ENCODE results near the gene UTP11. TPM values are rescaled to one million over a fixed set of nuclear protein-coding genes. Genes with fewer than 3 reads are reported as not detected.
"Not testable (repeated sequence)": the region's sequence is repeated elsewhere in the genome, so short reads cannot be mapped to it uniquely, and the experiment has no call there.

UTP11 gene
- total and polyA plus RNA-seq, 2 donors (not counting 3 experiments of a cell fraction or from before 2014, with no cell fraction given), result 20.1 to 54.1 TPM

DNA sequence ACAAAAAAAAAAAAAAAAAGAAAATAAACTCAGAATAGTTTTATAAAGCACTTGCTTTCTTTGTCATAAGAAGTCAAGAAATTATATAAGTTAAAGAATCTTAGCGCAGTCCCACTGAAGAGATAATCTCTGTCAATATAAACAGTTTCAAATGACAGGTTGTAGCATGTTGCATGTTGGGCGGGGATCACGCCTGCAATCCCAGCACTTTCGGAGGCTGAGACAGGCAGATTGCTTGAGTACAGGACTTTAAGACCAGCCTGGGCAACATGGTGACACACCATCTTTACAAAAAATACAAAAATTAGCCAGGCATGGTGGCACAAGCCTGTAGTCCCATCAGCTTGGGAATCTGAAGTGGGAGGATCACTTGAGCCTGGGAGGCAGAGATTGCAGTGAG is 47.2 kb upstream of the UTP11 start:
- no peak overlapping the region for H2AFZ ChIP-seq (ENCODE audit: low read depth, low read length)
- no peaks in the 10 kb centered on the region for H3K27me3 ChIP-seq (ENCODE audit: control insufficient read depth in 2 of 2, insufficient read depth in 2 of 2, low read length in 2 of 2)
- H4K20me1 ChIP-seq (replicated peaks; ENCODE audit: control insufficient read depth, extremely low read depth, insufficient read depth, low read length), result no peaks in the 10 kb centered on the region
- POLR2A ChIA-PET, result no interaction called here
- no peak for DNase-seq (ENCODE audit: low read depth, low spot score)
- no peaks in the 10 kb centered on the region for H3K4me1 ChIP-seq (ENCODE audit: control insufficient read depth, extremely low read depth, insufficient read depth, low read length)
- peaks cover 17 to 21% of the 10 kb centered on the region in 2 experiments for H3K36me3 ChIP-seq (ENCODE audit: control insufficient read depth in 2 of 2, extremely low read depth in 1 of 2, insufficient read depth in 2 of 2, low read length in 2 of 2)
- no TSS peak for BruUV-seq (replicated peaks)
- no peaks in the 10 kb centered on the region for H3K9me3 ChIP-seq (replicated peaks; ENCODE audit: control insufficient read depth, insufficient read depth, low read length)
- no peak overlapping the region for H3K4me3 ChIP-seq (replicated peaks in 1 of 3; ENCODE audit: insufficient read depth in 1 of 3, low read depth in 1 of 3, low read length in 3 of 3)
- TF ChIP-seq FOS (IDR thresholded peaks at IDR 0.05; ENCODE audit: borderline replicate concordance, insufficient read depth, low read length), result no peak
- TF ChIP-seq, protein P1, sequence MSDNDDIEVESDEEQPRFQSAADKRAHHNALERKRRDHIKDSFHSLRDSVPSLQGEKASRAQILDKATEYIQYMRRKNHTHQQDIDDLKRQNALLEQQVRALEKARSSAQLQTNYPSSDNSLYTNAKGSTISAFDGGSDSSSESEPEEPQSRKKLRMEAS (IDR thresholded peaks at IDR 0.05; ENCODE audit: insufficient read depth, insufficient read length), result no peak
- TF ChIP-seq, protein P2, sequence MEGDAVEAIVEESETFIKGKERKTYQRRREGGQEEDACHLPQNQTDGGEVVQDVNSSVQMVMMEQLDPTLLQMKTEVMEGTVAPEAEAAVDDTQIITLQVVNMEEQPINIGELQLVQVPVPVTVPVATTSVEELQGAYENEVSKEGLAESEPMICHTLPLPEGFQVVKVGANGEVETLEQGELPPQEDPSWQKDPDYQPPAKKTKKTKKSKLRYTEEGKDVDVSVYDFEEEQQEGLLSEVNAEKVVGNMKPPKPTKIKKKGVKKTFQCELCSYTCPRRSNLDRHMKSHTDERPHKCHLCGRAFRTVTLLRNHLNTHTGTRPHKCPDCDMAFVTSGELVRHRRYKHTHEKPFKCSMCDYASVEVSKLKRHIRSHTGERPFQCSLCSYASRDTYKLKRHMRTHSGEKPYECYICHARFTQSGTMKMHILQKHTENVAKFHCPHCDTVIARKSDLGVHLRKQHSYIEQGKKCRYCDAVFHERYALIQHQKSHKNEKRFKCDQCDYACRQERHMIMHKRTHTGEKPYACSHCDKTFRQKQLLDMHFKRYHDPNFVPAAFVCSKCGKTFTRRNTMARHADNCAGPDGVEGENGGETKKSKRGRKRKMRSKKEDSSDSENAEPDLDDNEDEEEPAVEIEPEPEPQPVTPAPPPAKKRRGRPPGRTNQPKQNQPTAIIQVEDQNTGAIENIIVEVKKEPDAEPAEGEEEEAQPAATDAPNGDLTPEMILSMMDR (IDR thresholded peaks at IDR 0.05; ENCODE audit: extremely low read depth in 1 of 2, insufficient read depth in 1 of 2, low read depth in 1 of 2, low read length in 2 of 2), result no peak
- TF ChIP-seq JUN (IDR thresholded peaks at IDR 0.05; ENCODE audit: borderline replicate concordance, insufficient read depth, insufficient read length, low read depth), result no peak
- TF ChIP-seq MYC (IDR thresholded peaks at IDR 0.05; ENCODE audit: low read depth, low read length), result no peak
- no peak for TF ChIP-seq POLR2A (IDR thresholded peaks at IDR 0.05; ENCODE audit: low read depth, low read length)
- TF ChIP-seq POLR2AphosphoS5 (IDR thresholded peaks at IDR 0.05; ENCODE audit: insufficient read depth, low read depth, low read length), result no peak
- no peak for TF ChIP-seq EZH2 (IDR thresholded peaks at IDR 0.05; ENCODE audit: borderline replicate concordance, low read depth, low read length, severe bottlenecking)
- no peak for TF ChIP-seq GATA2 (IDR thresholded peaks at IDR 0.05; ENCODE audit: insufficient read depth, insufficient read length, low read depth, low read length)
- H3K27ac ChIP-seq (ENCODE audit: insufficient read depth, low read depth, low read length), result no peak overlapping the region
- H3K79me2 ChIP-seq (ENCODE audit: control insufficient read depth, insufficient read depth, low read length), result no peaks in the 10 kb centered on the region
- CTCF ChIA-PET, result no interaction called here
- H3K9ac ChIP-seq (replicated peaks; ENCODE audit: extremely low read depth, insufficient read depth, low read length), result no peak overlapping the region
- FAIRE-seq, result no peak
- intact Hi-C loops (cut with micrococcal nuclease), result no loop called here
- H3K9me1 ChIP-seq (replicated peaks; ENCODE audit: control insufficient read depth, extremely low read depth, insufficient read depth, low read length), result no peaks in the 10 kb centered on the region
- no peak overlapping the region for H3K4me2 ChIP-seq (ENCODE audit: insufficient read depth, low read length)
- dilution Hi-C loops (cut with MboI; ENCODE audit: extremely low pct_ligation_motif_present, low sequenced_read_pairs), result no loop called here

DNA sequence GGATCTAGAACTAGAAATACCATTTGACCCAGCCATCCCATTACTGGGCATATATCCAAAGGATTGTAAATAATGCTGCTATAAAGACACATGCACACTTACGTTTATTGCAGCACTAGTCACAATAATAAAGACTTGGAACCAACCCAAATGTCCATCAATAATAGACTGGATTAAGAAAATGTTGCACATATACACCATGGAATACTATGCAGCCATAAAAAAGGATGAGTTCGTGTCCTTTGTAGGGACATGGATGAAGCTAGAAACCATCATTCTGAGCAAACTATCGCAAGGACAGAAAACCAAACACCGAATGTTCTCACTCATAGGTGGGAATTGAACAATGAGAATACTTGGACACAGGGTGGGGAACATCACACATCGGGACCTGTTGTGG is 38.9 kb upstream of the UTP11 start:
- H4K20me1 ChIP-seq (replicated peaks; ENCODE audit: control insufficient read depth, extremely low read depth, insufficient read depth, low read length); dilution Hi-C loops (cut with MboI; ENCODE audit: extremely low pct_ligation_motif_present, low sequenced_read_pairs); intact Hi-C loops (cut with micrococcal nuclease); H3K4me1 ChIP-seq (ENCODE audit: control insufficient read depth, extremely low read depth, insufficient read depth, low read length); H2AFZ ChIP-seq (ENCODE audit: low read depth, low read length); H3K9me3 ChIP-seq (replicated peaks; ENCODE audit: control insufficient read depth, insufficient read depth, low read length); POLR2A ChIA-PET; H3K27me3 ChIP-seq (ENCODE audit: control insufficient read depth in 2 of 2, insufficient read depth in 2 of 2, low read length in 2 of 2); FAIRE-seq; CTCF ChIA-PET; H3K27ac ChIP-seq (ENCODE audit: insufficient read depth, low read depth, low read length); H3K9ac ChIP-seq (replicated peaks; ENCODE audit: extremely low read depth, insufficient read depth, low read length); H3K4me2 ChIP-seq (ENCODE audit: insufficient read depth, low read length); H3K79me2 ChIP-seq (ENCODE audit: control insufficient read depth, insufficient read depth, low read length); DNase-seq (ENCODE audit: low read depth, low spot score); H3K9me1 ChIP-seq (replicated peaks; ENCODE audit: control insufficient read depth, extremely low read depth, insufficient read depth, low read length); BruUV-seq (replicated peaks); H3K4me3 ChIP-seq (replicated peaks in 1 of 3; ENCODE audit: insufficient read depth in 1 of 3, low read depth in 1 of 3, low read length in 3 of 3): not testable (repeated sequence)
- peaks cover 16 to 30% of the 10 kb centered on the region in 2 experiments for H3K36me3 ChIP-seq (ENCODE audit: control insufficient read depth in 2 of 2, extremely low read depth in 1 of 2, insufficient read depth in 2 of 2, low read length in 2 of 2)
